ENCODE data around the gene DMD. TPM values are rescaled to one million over a fixed set of nuclear protein-coding genes. Genes with fewer than 3 reads are reported as not detected.

Gene DMD
- total and polyA plus RNA-seq, 2 of the 13 experiments (the other 11 are each of a cell fraction or from before 2014, with no cell fraction given) = 17.6 to 25.9 TPM

DNA sequence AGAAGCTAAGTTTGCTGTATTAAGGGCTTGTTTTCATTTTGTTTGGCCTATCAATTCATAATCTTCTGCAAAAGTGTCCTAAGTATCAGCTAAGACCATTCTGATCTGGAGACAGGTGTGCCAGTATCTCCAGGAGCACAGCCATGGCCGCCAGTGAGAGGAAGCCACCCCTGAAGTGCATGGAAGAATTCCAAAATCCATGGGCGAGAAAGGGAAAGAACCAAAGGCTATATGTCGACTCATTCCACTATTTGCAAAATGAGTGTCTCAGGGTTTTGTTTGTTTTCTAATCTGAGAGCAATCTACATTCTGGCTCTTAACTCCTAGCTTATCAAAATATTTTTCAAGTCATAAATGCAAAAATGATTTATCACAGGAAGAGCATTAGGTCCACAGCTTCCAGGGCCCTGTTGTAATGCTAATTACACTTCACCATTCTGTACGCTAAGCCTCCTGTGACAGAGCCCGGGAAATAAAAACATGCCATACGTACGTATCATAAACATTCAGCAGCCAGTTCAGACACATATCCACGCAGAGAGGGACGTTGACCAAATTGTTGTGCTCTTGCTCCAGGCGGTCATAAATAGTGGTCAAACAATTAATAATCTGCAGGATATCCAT is 2002.2 kb downstream of the DMD start (continued):
- no peak for TF ChIP-seq ZNF747 (CRISPR knock-in tag; IDR thresholded peaks at IDR 0.05; ENCODE audit: borderline replicate concordance)

DNA sequence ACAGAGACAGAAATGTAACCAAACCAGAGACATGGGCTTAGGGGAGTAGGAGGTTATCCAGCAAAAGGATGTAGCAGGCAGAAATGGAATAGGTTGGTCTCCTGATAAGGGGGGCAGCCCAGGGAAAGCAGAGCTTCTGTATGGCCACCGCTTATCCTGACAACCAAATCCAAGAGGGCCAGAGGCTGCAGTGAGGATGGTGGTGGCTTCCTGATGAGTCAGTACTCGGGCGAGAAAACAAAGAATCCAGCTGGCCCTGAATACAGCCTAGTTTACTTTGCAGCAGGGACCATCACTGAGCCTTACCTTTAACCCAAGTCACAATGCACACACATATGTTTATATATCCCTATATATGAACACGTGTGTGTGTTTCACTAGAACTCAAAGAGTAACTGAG is 2009.8 kb downstream of the DMD start:
- no peak overlapping the region for H3K4me2 ChIP-seq (ENCODE audit: low read depth, low read length)
- DNase-seq (ENCODE audit: low spot score) = no peak
- no peak overlapping the region for H3K9ac ChIP-seq (ENCODE audit: insufficient read depth, low read depth, low read length)
- H3K27me3 ChIP-seq (ENCODE audit: control insufficient read depth in 1 of 2, insufficient read depth in 2 of 2, low read length in 2 of 2) = no peaks in the 10 kb centered on the region
- H3K9me3 ChIP-seq (ENCODE audit: low read length) = no peaks in the 10 kb centered on the region
- WGBS (ENCODE audit: low lambda C conversion rate) = 80% methylated on average over 1 of the region's 4 CpGs
- TF ChIP-seq ZFP82 (CRISPR knock-in tag; IDR thresholded peaks at IDR 0.05; ENCODE audit: borderline replicate concordance) = no peak
- TF ChIP-seq GATAD2A (CRISPR knock-in tag; IDR thresholded peaks at IDR 0.05) = no peak
- no peak for TF ChIP-seq PTBP1 (IDR thresholded peaks at IDR 0.05; ENCODE audit: low read depth, low read length, poor library complexity, severe bottlenecking)
- no peak for TF ChIP-seq CHD4 (IDR thresholded peaks at IDR 0.05; ENCODE audit: borderline replicate concordance, low read length)
- no peak for TF ChIP-seq ZNF335 (CRISPR knock-in tag; IDR thresholded peaks at IDR 0.05)
- TF ChIP-seq RCOR2 (CRISPR knock-in tag; IDR thresholded peaks at IDR 0.05) = no peak
- no peak for TF ChIP-seq JARID2 (CRISPR knock-in tag; IDR thresholded peaks at IDR 0.05; ENCODE audit: insufficient replicate concordance)
- TF ChIP-seq, protein P1, sequence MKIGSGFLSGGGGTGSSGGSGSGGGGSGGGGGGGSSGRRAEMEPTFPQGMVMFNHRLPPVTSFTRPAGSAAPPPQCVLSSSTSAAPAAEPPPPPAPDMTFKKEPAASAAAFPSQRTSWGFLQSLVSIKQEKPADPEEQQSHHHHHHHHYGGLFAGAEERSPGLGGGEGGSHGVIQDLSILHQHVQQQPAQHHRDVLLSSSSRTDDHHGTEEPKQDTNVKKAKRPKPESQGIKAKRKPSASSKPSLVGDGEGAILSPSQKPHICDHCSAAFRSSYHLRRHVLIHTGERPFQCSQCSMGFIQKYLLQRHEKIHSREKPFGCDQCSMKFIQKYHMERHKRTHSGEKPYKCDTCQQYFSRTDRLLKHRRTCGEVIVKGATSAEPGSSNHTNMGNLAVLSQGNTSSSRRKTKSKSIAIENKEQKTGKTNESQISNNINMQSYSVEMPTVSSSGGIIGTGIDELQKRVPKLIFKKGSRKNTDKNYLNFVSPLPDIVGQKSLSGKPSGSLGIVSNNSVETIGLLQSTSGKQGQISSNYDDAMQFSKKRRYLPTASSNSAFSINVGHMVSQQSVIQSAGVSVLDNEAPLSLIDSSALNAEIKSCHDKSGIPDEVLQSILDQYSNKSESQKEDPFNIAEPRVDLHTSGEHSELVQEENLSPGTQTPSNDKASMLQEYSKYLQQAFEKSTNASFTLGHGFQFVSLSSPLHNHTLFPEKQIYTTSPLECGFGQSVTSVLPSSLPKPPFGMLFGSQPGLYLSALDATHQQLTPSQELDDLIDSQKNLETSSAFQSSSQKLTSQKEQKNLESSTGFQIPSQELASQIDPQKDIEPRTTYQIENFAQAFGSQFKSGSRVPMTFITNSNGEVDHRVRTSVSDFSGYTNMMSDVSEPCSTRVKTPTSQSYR (CRISPR knock-in tag; IDR thresholded peaks at IDR 0.05; ENCODE audit: borderline replicate concordance) = no peak
- TF ChIP-seq, protein P2, sequence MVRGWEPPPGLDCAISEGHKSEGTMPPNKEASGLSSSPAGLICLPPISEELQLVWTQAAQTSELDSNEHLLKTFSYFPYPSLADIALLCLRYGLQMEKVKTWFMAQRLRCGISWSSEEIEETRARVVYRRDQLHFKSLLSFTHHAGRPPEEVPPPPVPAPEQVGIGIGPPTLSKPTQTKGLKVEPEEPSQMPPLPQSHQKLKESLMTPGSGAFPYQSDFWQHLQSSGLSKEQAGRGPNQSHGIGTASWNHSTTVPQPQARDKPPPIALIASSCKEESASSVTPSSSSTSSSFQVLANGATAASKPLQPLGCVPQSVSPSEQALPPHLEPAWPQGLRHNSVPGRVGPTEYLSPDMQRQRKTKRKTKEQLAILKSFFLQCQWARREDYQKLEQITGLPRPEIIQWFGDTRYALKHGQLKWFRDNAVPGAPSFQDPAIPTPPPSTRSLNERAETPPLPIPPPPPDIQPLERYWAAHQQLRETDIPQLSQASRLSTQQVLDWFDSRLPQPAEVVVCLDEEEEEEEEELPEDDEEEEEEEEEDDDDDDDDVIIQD (CRISPR knock-in tag; IDR thresholded peaks at IDR 0.05; ENCODE audit: low read depth) = no peak
- TF ChIP-seq, protein P3, sequence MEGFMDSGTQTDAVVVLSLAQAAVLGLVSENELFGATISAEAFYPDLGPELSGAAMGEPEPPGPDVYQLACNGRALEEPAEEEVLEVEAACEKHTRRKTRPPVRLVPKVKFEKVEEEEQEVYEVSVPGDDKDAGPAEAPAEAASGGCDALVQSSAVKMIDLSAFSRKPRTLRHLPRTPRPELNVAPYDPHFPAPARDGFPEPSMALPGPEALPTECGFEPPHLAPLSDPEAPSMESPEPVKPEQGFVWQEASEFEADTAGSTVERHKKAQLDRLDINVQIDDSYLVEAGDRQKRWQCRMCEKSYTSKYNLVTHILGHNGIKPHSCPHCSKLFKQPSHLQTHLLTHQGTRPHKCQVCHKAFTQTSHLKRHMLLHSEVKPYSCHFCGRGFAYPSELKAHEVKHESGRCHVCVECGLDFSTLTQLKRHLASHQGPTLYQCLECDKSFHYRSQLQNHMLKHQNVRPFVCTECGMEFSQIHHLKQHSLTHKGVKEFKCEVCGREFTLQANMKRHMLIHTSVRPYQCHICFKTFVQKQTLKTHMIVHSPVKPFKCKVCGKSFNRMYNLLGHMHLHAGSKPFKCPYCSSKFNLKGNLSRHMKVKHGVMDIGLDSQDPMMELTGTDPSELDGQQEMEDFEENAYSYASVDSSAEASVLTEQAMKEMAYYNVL (CRISPR knock-in tag; IDR thresholded peaks at IDR 0.05; ENCODE audit: borderline replicate concordance) = no peak
- TF ChIP-seq ETV5 (CRISPR knock-in tag; IDR thresholded peaks at IDR 0.05; ENCODE audit: borderline replicate concordance) = no peak
- no peak for TF ChIP-seq HMG20A (CRISPR knock-in tag; IDR thresholded peaks at IDR 0.05; ENCODE audit: borderline replicate concordance)
- TF ChIP-seq THYN1 (CRISPR knock-in tag; IDR thresholded peaks at IDR 0.05; ENCODE audit: borderline replicate concordance, low read depth) = no peak
- no peak for ATAC-seq
- H3K4me1 ChIP-seq (ENCODE audit: insufficient read depth, low read length) = peaks cover 17% of the 10 kb centered on the region
- in situ Hi-C loops (cut with HindIII; ENCODE audit: extremely low pct_ligation_motif_present, low pct_unique_long_range_greater_than_20kb) = no loop called here
- no peak overlapping the region for H3K27ac ChIP-seq (ENCODE audit: extremely low read length, insufficient read depth, low read length)
- H3K36me3 ChIP-seq (replicated peaks in 1 of 2; ENCODE audit: control insufficient read depth in 1 of 2, insufficient read depth in 2 of 2, low read length in 2 of 2) = peaks cover 2 to 8% of the 10 kb centered on the region in 2 experiments; a peak in 4 of 5 replicates
- no peaks in the 10 kb centered on the region for H4K20me1 ChIP-seq (ENCODE audit: insufficient read depth, low read length)
- H3K4me3 ChIP-seq (replicated peaks in 1 of 3; ENCODE audit: insufficient read depth in 1 of 3, low read depth in 2 of 3, low read length in 3 of 3) = no peak overlapping the region
- no peak for FAIRE-seq
- H3K79me2 ChIP-seq (ENCODE audit: insufficient read depth, low read length) = no peaks in the 10 kb centered on the region
- ChIA-PET POLR2A (no interaction called here), CTCF (ENCODE audit: low intra/inter-chr PET ratio, low total read pairs) (no interaction called here)
- BruUV-seq (replicated peaks) = no TSS peak
- H2AFZ ChIP-seq (ENCODE audit: low read length) = no peak overlapping the region
- intact Hi-C loops (cut with micrococcal nuclease; ENCODE audit: unreplicated experiment) = no loop called here

All from HepG2 (cell line).